HEK293 (cell line): Measurements from ENCODE around the gene NCBP1.

ENCODE experiments used
- CTCF ChIA-PET: fragments of 350-600 bp; formaldehyde crosslinking; extraction: SDS; loops from one replicate; lab custom pipeline; 2021; ENCODE audit warnings: antibody characterized with exemption; lab: Yijun Ruan, JAX
- POLR2A ChIA-PET: fragments of 300-600 bp; formaldehyde crosslinking; extraction: SDS; loops from one replicate; lab custom pipeline; 2020; ENCODE audit warnings: antibody characterized with exemption, inconsistent platforms; lab: Yijun Ruan, JAX
- H3K27ac ChIP-seq: fragments of 200-500 bp; sonication (Bioruptor generic); 2 replicates; pipeline ENCODE4 v1.5.1; 2014; ENCODE audit warnings: low read depth, low read length, control low read depth, inconsistent platforms; ENCODE audit errors: extremely low read depth
- H3K36me3 ChIP-seq, 2 experiments: fragments of 200-500 bp in 1 of 2; sonication (Bioruptor generic) in 1 of 2; 1 replicate in 1 of 2; 2 replicates in 1 of 2; pipeline ENCODE4 v1.5.1; 2014 to 2017; ENCODE audit warnings: inconsistent platforms in 2 of 2, low read length in 2 of 2; ENCODE audit not compliant: control insufficient read depth in 2 of 2, insufficient read depth in 1 of 2
- H3K4me1 ChIP-seq: fragments of 200-500 bp; sonication (Bioruptor generic); 2 replicates; pipeline ENCODE4 v1.5.1; 2014; ENCODE audit warnings: mild to moderate bottlenecking, low read length, inconsistent platforms; ENCODE audit not compliant: control insufficient read depth, insufficient read depth
- H3K4me3 ChIP-seq: 2 replicates; pipeline ENCODE4 v1.5.1; 2011; ENCODE audit warnings: low read depth, mild to moderate bottlenecking, control low read depth, low read length, moderate library complexity
- H3K9me3 ChIP-seq: fragments of 200-500 bp; sonication (Bioruptor generic); 2 replicates; pipeline ENCODE4 v1.5.1; 2014; ENCODE audit warnings: low read depth, low read length, inconsistent platforms; ENCODE audit not compliant: control insufficient read depth, insufficient read depth
- FEZF1 ChIP-seq: fragments of 450-650 bp; formaldehyde crosslinking; IDR thresholded peaks from 2 replicates; pipeline ENCODE4 v1.5.1; 2016; ENCODE audit warnings: missing biosample characterization, missing genetic modification characterization
- GLI4 ChIP-seq: fragments of 450-650 bp; formaldehyde crosslinking; IDR thresholded peaks from 2 replicates; pipeline ENCODE4 v1.5.1; 2016; ENCODE audit warnings: missing biosample characterization, missing genetic modification characterization
- HOXC10 ChIP-seq: sonication (generic); formaldehyde crosslinking; IDR thresholded peaks from 2 replicates; pipeline ENCODE4 v1.8.1; 2023; ENCODE audit warnings: mild to moderate bottlenecking, missing genetic modification reagents
- KLF1 ChIP-seq: fragments of 450-650 bp; formaldehyde crosslinking; IDR thresholded peaks from 2 replicates; pipeline ENCODE4 v1.5.1; 2016; ENCODE audit warnings: missing biosample characterization, missing genetic modification characterization
- MEIS1 ChIP-seq: sonication (generic); formaldehyde crosslinking; IDR thresholded peaks from 2 replicates; pipeline ENCODE4 v1.8.1; 2022; ENCODE audit warnings: missing genetic modification reagents, mild to moderate bottlenecking, borderline replicate concordance
- MZF1 ChIP-seq: fragments of 450-650 bp; formaldehyde crosslinking; IDR thresholded peaks from 2 replicates; pipeline ENCODE4 v1.5.1; 2017; ENCODE audit warnings: missing biosample characterization, missing genetic modification characterization, borderline replicate concordance
- PBX3 ChIP-seq: sonication (generic); formaldehyde crosslinking; IDR thresholded peaks from 2 replicates; pipeline ENCODE4 v1.8.1; 2022; ENCODE audit warnings: mild to moderate bottlenecking, moderate library complexity, missing genetic modification reagents
- RBAK ChIP-seq: fragments of 450-650 bp; formaldehyde crosslinking; IDR thresholded peaks from 2 replicates; pipeline ENCODE4 v1.5.1; 2016; ENCODE audit warnings: missing biosample characterization, missing genetic modification characterization
- SALL2 ChIP-seq: fragments of 450-650 bp; formaldehyde crosslinking; IDR thresholded peaks from 2 replicates; pipeline ENCODE4 v1.5.0; 2017; ENCODE audit warnings: missing biosample characterization, mild to moderate bottlenecking, missing genetic modification characterization, borderline replicate concordance
- TCF7L2 ChIP-seq: IDR thresholded peaks from 2 replicates; pipeline ENCODE4 v1.6.1; 2011; ENCODE audit warnings: low read depth, mild to moderate bottlenecking, inconsistent platforms, low read length, moderate library complexity, borderline replicate concordance
- ZBTB44 ChIP-seq: fragments of 450-650 bp; IDR thresholded peaks from 2 replicates; pipeline ENCODE4 v1.5.1; 2018; ENCODE audit warnings: missing biosample characterization, mild to moderate bottlenecking, missing genetic modification characterization
- ZBTB48 ChIP-seq: fragments of 450-650 bp; formaldehyde crosslinking; IDR thresholded peaks from 2 replicates; pipeline ENCODE4 v1.5.1; 2016; ENCODE audit warnings: missing biosample characterization, missing genetic modification characterization
- ZBTB8A ChIP-seq: fragments of 450-650 bp; formaldehyde crosslinking; IDR thresholded peaks from 2 replicates; pipeline ENCODE4 v1.5.1; 2016; ENCODE audit warnings: missing biosample characterization, missing genetic modification characterization
- ZNF112 ChIP-seq: fragments of 450-650 bp; formaldehyde crosslinking; IDR thresholded peaks from 2 replicates; pipeline ENCODE4 v1.5.0; 2017; ENCODE audit warnings: missing biosample characterization, missing genetic modification characterization
- ZNF184 ChIP-seq: fragments of 450-650 bp; IDR thresholded peaks from 2 replicates; pipeline ENCODE4 v1.5.1; 2018; ENCODE audit warnings: missing biosample characterization, mild to moderate bottlenecking, missing genetic modification characterization
- ZNF214 ChIP-seq: fragments of 450-650 bp; formaldehyde crosslinking; IDR thresholded peaks from 2 replicates; pipeline ENCODE4 v1.5.1; 2017; ENCODE audit warnings: missing biosample characterization, mild to moderate bottlenecking, missing genetic modification characterization, borderline replicate concordance
- ZNF311 ChIP-seq: fragments of 450-650 bp; formaldehyde crosslinking; IDR thresholded peaks from 2 replicates; pipeline ENCODE4 v1.5.1; 2017; ENCODE audit warnings: missing biosample characterization, missing genetic modification characterization, borderline replicate concordance
- ZNF433 ChIP-seq: fragments of 450-650 bp; formaldehyde crosslinking; IDR thresholded peaks from 2 replicates; pipeline ENCODE4 v1.5.1; 2016; ENCODE audit warnings: missing biosample characterization, missing genetic modification characterization, low read depth
- ZNF596 ChIP-seq: fragments of 450-650 bp; IDR thresholded peaks from 2 replicates; pipeline ENCODE4 v1.5.0; 2018; ENCODE audit warnings: missing biosample characterization, mild to moderate bottlenecking, missing genetic modification characterization, moderate library complexity
- ZNF658 ChIP-seq: fragments of 450-650 bp; formaldehyde crosslinking; IDR thresholded peaks from 2 replicates; pipeline ENCODE4; 2016; ENCODE audit warnings: missing biosample characterization, missing genetic modification characterization
- ZNF664 ChIP-seq: fragments of 450-650 bp; formaldehyde crosslinking; IDR thresholded peaks from 2 replicates; pipeline ENCODE4 v1.5.1; 2016; ENCODE audit warnings: missing biosample characterization, missing genetic modification characterization
- TF ChIP-seq, protein P1 (sequence below): fragments of 450-650 bp; formaldehyde crosslinking; IDR thresholded peaks from 2 replicates; pipeline ENCODE4 v1.5.1; 2016; ENCODE audit warnings: missing biosample characterization, missing genetic modification characterization, borderline replicate concordance
- TF ChIP-seq, protein P2 (sequence below): fragments of 450-650 bp; formaldehyde crosslinking; IDR thresholded peaks from 2 replicates; pipeline ENCODE4 v1.5.1; 2016; ENCODE audit warnings: missing biosample characterization, missing genetic modification characterization
- TF ChIP-seq, protein P3 (sequence below): fragments of 450-650 bp; formaldehyde crosslinking; IDR thresholded peaks from 2 replicates; pipeline ENCODE4 v1.5.1; 2016; ENCODE audit warnings: missing biosample characterization, missing genetic modification characterization
- TF ChIP-seq, protein P4 (sequence below): fragments of 450-650 bp; formaldehyde crosslinking; IDR thresholded peaks from 2 replicates; pipeline ENCODE4 v1.5.1; 2016; ENCODE audit warnings: missing biosample characterization, missing genetic modification characterization

Gene NCBP1

GRCh38 chr9:97632985-97633858, at the start of gene NCBP1, which contains the start of gene TSTD2:
NCBP1 (plus strand) TSS chr9:97633821; CDS start chr9:97633882, 61 bp downstream.
TSTD2 (minus strand) TSS chr9:97633368; CDS start chr9:97627562, 5,806 bp downstream.
- Histone ChIP-seq H3K4me1 (no peaks in the 10 kb centered on the region; the same call in 1 of the 2 replicates), H3K36me3 (no peaks in the 10 kb centered on the region), H3K4me3 (peak within 1 kb of the TSS; percentile 97), H3K27ac (peak within 1 kb of the TSS; percentile 92), H3K9me3 (no peaks in the 10 kb centered on the region)
- POLR2A ChIA-PET = interaction anchor here (0.5 to 2.4 kb wide), 30 partner anchors 9 to 1906 kb away, joined by 3 to 19 read pairs (median 4); partner anchors contain the start of genes ANP32B, TBC1D2, TRMO and XPA
- CTCF ChIA-PET = interaction anchor here (1.1 to 4.2 kb wide), 4 partner anchors 17 to 164 kb away, joined by 4 to 28 read pairs (median 8); no protein-coding TSS in a partner anchor
- TF ChIP-seq SALL2 (tag by site-specific recombination) = no peak
- peak; percentile 55; the same call in 1 of the 2 replicates for TF ChIP-seq PBX3 (CRISPR knock-in tag)
- peak; percentile 86 for TF ChIP-seq ZBTB44 (tag by site-specific recombination)
- TF ChIP-seq HOXC10 (CRISPR knock-in tag) = 0 out of 2 replicates have a peak, but pooled peaks have one; percentile 75
- no peak for TF ChIP-seq MEIS1 (CRISPR knock-in tag)
- TF ChIP-seq ZNF311 (tag by site-specific recombination) = no peak
- no peak for TF ChIP-seq TCF7L2
- no peak for TF ChIP-seq ZBTB48 (tag by site-specific recombination)
- no peak for TF ChIP-seq ZNF184 (tag by site-specific recombination)
- no peak for TF ChIP-seq ZNF214 (tag by site-specific recombination)
- TF ChIP-seq ZNF112 = no peak
- no peak for TF ChIP-seq ZNF596 (tag by site-specific recombination)
- no peak for TF ChIP-seq ZNF433 (tag by site-specific recombination)
- TF ChIP-seq, protein P1, sequence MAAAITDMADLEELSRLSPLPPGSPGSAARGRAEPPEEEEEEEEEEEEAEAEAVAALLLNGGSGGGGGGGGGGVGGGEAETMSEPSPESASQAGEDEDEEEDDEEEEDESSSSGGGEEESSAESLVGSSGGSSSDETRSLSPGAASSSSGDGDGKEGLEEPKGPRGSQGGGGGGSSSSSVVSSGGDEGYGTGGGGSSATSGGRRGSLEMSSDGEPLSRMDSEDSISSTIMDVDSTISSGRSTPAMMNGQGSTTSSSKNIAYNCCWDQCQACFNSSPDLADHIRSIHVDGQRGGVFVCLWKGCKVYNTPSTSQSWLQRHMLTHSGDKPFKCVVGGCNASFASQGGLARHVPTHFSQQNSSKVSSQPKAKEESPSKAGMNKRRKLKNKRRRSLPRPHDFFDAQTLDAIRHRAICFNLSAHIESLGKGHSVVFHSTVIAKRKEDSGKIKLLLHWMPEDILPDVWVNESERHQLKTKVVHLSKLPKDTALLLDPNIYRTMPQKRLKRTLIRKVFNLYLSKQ (tag by site-specific recombination) = no peak
- TF ChIP-seq GLI4 (tag by site-specific recombination) = no peak
- no peak for TF ChIP-seq ZNF658 (tag by site-specific recombination)
- peak; percentile 86 for TF ChIP-seq ZBTB8A (tag by site-specific recombination)
- TF ChIP-seq, protein P2, sequence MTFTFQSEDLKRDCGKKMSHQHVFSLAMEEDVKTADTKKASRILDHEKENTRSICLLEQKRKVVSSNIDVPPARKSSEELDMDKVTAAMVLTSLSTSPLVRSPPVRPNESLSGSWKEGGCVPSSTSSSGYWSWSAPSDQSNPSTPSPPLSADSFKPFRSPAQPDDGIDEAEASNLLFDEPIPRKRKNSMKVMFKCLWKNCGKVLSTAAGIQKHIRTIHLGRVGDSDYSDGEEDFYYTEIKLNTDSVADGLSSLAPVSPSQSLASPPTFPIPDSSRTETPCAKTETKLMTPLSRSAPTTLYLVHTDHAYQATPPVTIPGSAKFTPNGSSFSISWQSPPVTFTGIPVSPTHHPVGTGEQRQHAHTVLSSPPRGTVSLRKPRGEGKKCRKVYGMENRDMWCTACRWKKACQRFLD (tag by site-specific recombination) = 0 out of 2 replicates have a peak, but pooled peaks have one; percentile 69
- TF ChIP-seq, protein P3, sequence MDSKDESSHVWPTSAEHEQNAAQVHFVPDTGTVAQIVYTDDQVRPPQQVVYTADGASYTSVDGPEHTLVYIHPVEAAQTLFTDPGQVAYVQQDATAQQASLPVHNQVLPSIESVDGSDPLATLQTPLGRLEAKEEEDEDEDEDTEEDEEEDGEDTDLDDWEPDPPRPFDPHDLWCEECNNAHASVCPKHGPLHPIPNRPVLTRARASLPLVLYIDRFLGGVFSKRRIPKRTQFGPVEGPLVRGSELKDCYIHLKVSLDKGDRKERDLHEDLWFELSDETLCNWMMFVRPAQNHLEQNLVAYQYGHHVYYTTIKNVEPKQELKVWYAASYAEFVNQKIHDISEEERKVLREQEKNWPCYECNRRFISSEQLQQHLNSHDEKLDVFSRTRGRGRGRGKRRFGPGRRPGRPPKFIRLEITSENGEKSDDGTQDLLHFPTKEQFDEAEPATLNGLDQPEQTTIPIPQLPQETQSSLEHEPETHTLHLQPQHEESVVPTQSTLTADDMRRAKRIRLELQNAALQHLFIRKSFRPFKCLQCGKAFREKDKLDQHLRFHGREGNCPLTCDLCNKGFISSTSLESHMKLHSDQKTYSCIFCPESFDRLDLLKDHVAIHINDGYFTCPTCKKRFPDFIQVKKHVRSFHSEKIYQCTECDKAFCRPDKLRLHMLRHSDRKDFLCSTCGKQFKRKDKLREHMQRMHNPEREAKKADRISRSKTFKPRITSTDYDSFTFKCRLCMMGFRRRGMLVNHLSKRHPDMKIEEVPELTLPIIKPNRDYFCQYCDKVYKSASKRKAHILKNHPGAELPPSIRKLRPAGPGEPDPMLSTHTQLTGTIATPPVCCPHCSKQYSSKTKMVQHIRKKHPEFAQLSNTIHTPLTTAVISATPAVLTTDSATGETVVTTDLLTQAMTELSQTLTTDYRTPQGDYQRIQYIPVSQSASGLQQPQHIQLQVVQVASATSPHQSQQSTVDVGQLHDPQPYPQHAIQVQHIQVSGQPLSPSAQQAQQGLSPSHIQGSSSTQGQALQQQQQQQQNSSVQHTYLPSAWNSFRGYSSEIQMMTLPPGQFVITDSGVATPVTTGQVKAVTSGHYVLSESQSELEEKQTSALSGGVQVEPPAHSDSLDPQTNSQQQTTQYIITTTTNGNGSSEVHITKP = peak; percentile 87; the same call in 1 of the 2 replicates
- TF ChIP-seq, protein P4, sequence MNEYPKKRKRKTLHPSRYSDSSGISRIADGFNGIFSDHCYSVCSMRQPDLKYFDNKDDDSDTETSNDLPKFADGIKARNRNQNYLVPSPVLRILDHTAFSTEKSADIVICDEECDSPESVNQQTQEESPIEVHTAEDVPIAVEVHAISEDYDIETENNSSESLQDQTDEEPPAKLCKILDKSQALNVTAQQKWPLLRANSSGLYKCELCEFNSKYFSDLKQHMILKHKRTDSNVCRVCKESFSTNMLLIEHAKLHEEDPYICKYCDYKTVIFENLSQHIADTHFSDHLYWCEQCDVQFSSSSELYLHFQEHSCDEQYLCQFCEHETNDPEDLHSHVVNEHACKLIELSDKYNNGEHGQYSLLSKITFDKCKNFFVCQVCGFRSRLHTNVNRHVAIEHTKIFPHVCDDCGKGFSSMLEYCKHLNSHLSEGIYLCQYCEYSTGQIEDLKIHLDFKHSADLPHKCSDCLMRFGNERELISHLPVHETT (tag by site-specific recombination) = peak; percentile 78; the same call in 1 of the 2 replicates
- TF ChIP-seq FEZF1 (tag by site-specific recombination) = no peak
- TF ChIP-seq RBAK (tag by site-specific recombination) = no peak
- peak; percentile 68; the same call in 1 of the 2 replicates for TF ChIP-seq KLF1 (tag by site-specific recombination)
- TF ChIP-seq ZNF664 (tag by site-specific recombination) = no peak
- TF ChIP-seq MZF1 (tag by site-specific recombination) = no peak
